ENCODE results near the gene CA11. TPM values are rescaled to one million over a fixed set of nuclear protein-coding genes. Genes with fewer than 3 reads are reported as not detected.

Gene CA11
- total RNA-seq, 4 donors from 2014 or later = 0.51 to 55.1 (median 8.1) TPM

GRCh38 chr19:48598996-48599700 lies 46.8 kb downstream of the CA11 start:
- TF ChIP-seq CTCF (IDR thresholded peaks at IDR 0.05) (no peak), POLR2A (IDR thresholded peaks at IDR 0.05) (no peak)
- Histone ChIP-seq H3K9me3 (no peaks in the 10 kb centered on the region), H3K4me3 (no peak overlapping the region), H3K4me1 (no peaks in the 10 kb centered on the region), H3K27ac (no peak overlapping the region), H3K27me3 (no peaks in the 10 kb centered on the region), H3K36me3 (no peaks in the 10 kb centered on the region)
- DNase-seq = no peak
- intact Hi-C loops (cut with DNase I; ENCODE audit: low total_unique reads) = no loop called here

- H3K27me3 ChIP-seq = no peaks in the 10 kb centered on the region
- H3K4me3 ChIP-seq = no peak overlapping the region
- TF ChIP-seq CTCF (IDR thresholded peaks at IDR 0.05) (no peak), POLR2A (IDR thresholded peaks at IDR 0.05) (no peak)
- no peak for DNase-seq
- H3K9me3 ChIP-seq = no peaks in the 10 kb centered on the region
- no peak overlapping the region for H3K27ac ChIP-seq
- no peaks in the 10 kb centered on the region for H3K36me3 ChIP-seq
- no peaks in the 10 kb centered on the region for H3K4me1 ChIP-seq
- intact Hi-C loops (cut with DNase I; ENCODE audit: low total_unique reads) = no loop called here
These were observed 49.1 kb downstream of the CA11 start for GRCh38 chr19:48596679-48597465.

- no peaks in the 10 kb centered on the region for H3K27me3 ChIP-seq
- no peak overlapping the region for H3K27ac ChIP-seq
- no peaks in the 10 kb centered on the region for H3K4me1 ChIP-seq
- H3K36me3 ChIP-seq = no peaks in the 10 kb centered on the region
- TF ChIP-seq POLR2A (IDR thresholded peaks at IDR 0.05) = no peak
- no peak for TF ChIP-seq CTCF (IDR thresholded peaks at IDR 0.05)
- intact Hi-C loops (cut with DNase I; ENCODE audit: low total_unique reads) = no loop called here
- no peak overlapping the region for H3K4me3 ChIP-seq
- DNase-seq = no peak
- H3K9me3 ChIP-seq = no peaks in the 10 kb centered on the region
These were observed 49.8 kb downstream of the CA11 start for GRCh38 chr19:48596237-48596636.

- Histone ChIP-seq H3K36me3 (no peaks in the 10 kb centered on the region), H3K9me3 (no peaks in the 10 kb centered on the region), H3K4me1 (no peaks in the 10 kb centered on the region), H3K27ac (no peak overlapping the region), H3K4me3 (no peak overlapping the region), H3K27me3 (no peaks in the 10 kb centered on the region)
- DNase-seq = no peak
- no peak for TF ChIP-seq CTCF (IDR thresholded peaks at IDR 0.05)
- TF ChIP-seq POLR2A (IDR thresholded peaks at IDR 0.05) = no peak
- intact Hi-C loops (cut with DNase I; ENCODE audit: low total_unique reads) = no loop called here
These were observed 50.2 kb downstream of the CA11 start for GRCh38 chr19:48595833-48596232.

GRCh38 chr19:48595171-48595570 lies 50.8 kb downstream of the CA11 start:
- no peak for DNase-seq
- Histone ChIP-seq H3K36me3 (no peaks in the 10 kb centered on the region), H3K4me1 (no peaks in the 10 kb centered on the region), H3K27ac (no peak overlapping the region), H3K4me3 (no peak overlapping the region), H3K27me3 (no peaks in the 10 kb centered on the region), H3K9me3 (no peaks in the 10 kb centered on the region)
- TF ChIP-seq POLR2A (IDR thresholded peaks at IDR 0.05) = no peak
- no peak for TF ChIP-seq CTCF (IDR thresholded peaks at IDR 0.05)
- intact Hi-C loops (cut with DNase I; ENCODE audit: low total_unique reads) = no loop called here
